Frontal cortex (tissue), 4 donors: ENCODE results near the gene PLCB4. TPM values are rescaled to one million over a fixed set of nuclear protein-coding genes. Genes with fewer than 3 reads are reported as not detected.

Source experiments
- DNase-seq, 2 donors: peaks; one replicate each; pipeline ENCODE4 v3.0.0; 2012; ENCODE audit warnings: low spot score in 2 of 2
- FAIRE-seq: peaks from 2 replicates; lab custom pipeline; 2012; peaks lifted over from hg19 to GRCh38; lab: Jason Lieb, UNC
- total RNA-seq: library from RNA; depleted of rRNA; stranded (reverse); fragments of >200 nt; gene quantifications from one replicate; pipeline ENCODE4 v1.2.3, GENCODE V29; 2014
- donor health status: control.
- donor health status: control.
- donor health status: control.

The PLCB4 gene
- total RNA-seq, 1 donor from 2014 or later = 11.8 TPM

DNA sequence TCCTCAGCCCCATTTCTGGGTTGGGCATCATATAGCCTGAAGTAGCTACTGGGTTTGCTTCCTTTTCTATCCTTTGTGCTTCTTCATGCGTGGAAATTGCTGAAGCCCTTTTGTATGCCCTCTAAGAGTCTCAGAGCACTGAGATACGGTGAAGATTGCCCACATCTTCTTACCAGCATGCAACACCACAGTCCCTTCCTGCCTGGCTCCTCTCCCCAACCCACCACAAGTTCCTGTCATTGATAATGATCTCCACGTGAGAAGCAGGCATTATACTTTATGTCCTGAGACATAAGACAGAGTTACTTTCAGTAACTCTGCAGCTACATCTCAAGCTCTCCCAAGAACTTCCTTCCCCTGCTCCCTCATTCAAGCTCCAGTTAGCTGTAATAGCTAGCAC, 15.8 kb upstream of the PLCB4 start:
- FAIRE-seq (no peak), DNase-seq (no peak)

DNA sequence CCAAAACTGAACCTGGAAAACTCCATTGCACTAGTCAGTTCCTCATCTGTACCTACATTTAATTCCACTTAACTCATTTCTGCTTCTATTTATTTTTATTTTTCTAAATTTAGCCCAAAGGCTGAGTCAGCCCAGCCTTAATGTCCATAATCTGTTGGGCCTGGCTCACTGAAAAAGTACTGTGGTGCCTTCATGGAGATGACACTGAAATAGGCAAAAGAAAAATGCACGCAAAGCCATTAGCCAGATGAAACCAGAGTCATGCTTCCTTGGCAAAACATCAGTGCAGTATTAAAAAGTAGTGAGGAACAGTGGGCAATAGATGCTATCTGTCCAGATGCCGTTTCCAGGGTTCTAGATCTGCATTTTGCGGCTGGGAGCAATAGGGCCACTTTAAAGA, 14.7 kb upstream of the PLCB4 start:
- FAIRE-seq = no peak
- DNase-seq = no peak

DNA sequence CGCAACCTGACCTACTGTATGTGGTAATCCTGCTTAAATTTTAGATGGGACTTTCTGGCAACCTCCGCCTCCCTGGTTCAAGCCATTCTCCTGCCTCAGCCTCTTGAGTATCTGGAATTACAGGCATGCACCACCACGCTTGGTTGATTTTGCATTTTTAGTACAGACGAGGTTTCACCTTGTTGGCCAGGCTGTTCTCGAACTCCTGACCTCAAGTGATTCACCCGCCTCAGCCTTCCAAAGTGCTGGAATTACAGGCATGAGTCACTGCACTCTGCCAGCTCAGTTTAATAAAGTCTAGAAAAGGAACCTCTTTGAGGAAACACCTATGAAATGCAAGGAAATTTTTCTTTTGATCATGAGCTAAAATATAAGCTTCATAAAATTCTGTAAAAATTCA, 9.0 kb upstream of the PLCB4 start:
- FAIRE-seq (no peak), DNase-seq (no peak)

DNA sequence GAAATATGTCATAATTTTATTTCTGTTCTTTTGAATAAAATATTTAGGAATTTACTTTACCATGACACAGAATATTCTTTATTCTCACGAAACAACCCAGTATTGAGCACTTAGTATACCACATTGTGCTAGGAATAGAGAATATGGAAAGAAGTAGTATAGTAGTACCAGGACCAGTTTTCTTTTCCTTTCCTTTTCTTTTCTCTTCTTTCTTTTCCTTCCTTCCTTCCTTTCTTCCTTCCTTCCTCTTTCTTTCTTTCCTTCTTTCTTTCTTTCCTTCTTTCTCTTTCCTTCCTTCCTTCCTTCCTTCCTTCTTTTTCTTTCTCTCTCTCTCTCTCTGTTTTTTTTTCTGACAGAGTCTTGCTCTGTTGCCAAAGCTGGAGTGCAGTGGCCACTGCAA, 7.5 kb upstream of the PLCB4 start:
- no peak for FAIRE-seq

DNA sequence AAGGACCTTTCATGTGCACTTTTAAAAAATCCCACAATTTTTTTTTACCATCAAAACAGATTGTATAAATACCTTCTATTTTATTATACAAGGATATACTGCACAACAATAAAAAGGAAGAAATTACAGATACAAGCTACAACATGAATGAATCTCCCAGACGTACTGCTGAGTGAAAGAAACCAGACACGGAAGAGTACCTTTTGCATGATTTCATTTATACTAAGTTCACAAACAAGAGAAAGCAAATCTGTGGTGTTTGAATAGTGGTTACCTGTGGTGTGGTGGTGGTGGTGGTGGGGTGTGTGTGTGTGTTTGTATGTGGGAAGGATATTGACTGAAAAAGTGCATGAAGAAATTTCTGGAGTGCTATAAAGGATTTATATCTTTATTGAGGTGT, 6.8 kb upstream of the PLCB4 start:
- no peak for FAIRE-seq
- DNase-seq = no peak

More for the DNA sequence above, 7.5 kb upstream of the PLCB4 start:
- DNase-seq = no peak

DNA sequence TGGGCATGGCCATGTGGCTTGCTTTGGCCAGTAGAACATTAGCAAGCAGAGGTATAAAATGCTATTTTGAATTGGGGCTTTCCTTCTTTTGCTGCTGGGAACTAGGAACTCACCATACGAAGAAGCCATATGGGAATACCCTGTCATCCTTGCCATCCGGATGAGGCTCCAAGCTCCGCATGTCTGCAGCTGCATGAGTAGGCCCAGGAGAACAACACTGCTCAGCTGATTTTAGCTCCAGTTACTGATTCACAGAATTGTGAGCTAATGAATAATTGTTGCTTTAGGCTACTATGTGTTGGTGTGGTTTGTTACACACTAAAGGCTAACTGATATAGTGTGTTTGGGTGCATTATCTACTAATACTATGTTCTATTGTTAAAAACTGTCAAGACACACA, 2.7 kb upstream of the PLCB4 start:
- DNase-seq = no peak
- FAIRE-seq = no peak

DNA sequence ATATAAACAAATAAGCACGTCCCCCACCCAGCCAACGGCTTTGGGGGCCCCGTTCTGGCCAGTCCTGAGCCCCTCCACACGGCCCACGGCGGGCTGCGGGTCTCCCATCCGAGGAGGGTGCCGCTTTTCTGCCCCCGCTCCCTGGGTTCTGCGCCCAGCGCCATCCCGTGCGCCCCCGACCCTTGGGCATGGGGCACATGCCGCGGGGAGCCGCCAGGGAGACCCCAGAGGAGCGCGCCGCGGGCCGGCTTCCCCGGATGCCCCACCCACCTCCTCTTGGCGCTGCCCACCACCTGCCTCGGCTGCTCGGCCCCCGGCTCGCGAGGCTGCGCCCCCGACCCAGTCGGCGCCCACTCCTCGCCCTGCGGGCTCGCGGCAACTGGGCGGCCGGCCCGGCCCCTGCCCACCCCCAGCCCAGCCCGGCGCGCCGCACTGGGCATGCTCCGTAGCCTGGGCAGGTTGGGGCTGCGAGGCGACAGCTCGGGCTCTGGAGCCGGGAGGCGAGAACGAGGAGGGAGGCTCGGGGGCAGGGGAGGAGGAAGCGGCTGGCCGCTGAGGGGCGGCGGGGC, 570 bp upstream of the PLCB4 start:
- DNase-seq (peak; percentile 46 to 64), FAIRE-seq (no peak)

DNA sequence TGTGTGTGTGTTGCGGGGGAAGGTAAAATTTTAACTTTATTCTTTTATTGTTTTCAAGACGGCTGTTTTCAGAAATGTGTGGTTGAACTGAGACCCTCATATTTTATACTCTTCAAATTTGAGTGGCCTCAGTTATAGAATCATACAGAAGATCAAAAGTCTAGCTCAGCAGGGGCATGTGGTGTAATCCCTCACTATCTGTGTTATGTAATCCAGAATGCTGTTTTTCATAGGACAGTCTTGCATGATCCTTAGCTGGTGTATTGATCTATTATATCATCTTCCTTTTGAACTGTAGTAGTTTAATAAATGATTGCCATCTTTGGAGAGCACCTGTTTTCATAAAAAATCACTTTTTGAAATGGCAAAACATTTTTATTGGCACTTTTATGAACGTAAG, 1.4 kb downstream of the PLCB4 start:
- FAIRE-seq = no peak

DNA sequence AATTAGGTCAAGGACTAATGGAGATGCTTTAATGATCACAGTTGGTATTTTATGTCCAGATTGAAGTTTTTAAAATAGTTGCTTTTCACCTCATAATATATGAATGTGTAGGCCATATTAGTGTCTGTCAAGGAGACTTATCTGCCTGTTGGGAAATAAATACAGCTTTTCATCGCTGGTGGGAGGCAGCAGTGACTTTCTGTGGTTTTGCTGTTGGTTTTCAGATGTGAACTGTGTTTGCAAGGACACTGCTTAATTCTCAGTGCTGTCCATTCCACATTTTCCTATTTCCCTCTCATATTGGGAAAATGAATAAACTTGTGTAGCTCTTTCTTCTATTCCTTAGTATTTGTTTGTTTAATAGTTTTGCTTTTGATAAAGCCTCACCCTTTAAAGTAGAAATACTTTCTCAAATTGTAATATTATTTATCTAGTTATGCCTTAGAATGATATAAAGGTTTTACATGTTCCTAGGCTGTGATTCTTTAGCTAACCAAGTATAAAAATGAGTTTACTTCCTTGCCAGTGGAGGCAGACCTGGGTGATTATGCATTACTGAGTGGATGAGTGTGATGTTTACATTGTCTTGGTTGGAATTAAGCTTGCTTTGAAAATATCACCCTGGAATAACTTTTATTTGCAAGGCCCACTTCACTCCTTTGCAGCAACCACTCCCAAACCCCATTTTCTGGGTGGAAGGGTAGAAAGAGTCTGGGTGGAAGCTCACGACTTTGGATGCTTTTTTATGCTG, 3.3 kb downstream of the PLCB4 start:
- FAIRE-seq (no peak), DNase-seq (no peak)

More for the DNA sequence above, 1.4 kb downstream of the PLCB4 start:
- DNase-seq = no peak

DNA sequence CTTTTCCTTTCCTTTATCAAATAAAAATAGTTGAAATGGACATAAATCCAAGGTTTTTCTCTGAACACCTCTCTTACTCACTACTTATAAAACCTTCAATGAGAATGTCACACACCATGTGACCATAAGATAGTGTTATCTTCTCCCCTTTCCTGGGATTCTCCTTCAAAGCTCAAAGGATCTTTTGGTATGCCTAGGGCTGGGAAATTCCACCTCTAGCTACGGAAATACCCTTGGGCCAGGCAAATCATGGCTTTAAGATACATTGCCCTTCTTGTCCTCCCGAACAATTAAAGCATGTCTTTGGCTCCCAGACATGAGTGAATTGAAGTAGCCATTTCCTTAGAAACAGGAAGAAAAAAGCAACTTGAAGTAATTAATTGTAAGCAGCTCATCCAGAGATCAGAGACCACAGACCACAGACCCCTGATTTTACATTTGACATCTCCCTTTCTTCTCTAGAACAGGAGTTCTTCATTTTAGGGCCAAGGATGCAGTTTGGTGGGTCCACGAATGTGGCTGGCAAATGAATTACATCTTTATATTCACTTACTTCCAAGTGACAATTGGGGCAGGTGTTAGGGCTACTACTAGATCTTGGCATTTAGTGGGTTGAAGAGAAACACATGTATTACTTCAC, 4.1 kb downstream of the PLCB4 start:
- FAIRE-seq (no peak), DNase-seq (no peak)

DNA sequence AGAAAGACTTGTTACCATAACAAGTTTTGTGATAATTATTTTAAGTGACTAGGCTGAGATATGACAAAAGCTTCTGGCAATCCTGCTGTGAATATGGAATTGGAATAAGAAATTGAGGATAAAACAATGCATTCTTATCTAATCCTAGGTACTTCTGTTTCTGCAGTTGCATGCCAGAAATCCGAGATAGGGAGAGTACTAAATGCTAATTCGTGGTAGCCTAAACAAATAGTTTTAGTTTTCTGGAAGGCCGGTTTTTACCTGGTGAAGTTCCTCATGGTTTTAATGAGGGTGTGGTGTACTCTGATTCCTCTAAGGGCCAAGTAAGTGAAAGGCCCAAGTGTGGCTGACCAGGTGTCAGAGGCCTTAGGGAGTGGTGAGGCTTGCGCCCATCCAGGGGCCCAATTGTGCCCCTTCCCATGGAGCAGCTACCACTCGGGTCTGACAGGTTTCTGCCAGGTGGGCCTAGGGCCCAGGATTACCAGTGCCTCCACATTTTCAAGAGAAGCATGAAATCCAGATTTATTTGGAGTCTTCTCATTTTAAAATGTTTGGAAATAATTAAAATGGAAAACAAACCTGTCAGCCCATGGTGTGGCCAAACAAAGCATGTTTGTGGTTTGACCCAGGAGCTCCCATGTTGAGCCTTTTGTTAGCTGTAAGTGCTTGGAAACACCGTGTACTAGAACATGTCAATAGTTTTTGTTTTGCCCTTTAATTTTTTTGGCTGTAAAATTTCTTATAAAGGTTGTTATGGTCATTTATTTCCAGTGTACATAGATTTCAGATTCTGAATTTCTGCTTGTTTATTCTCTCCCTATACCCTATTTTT, 6.6 kb downstream of the PLCB4 start:
- no peak for FAIRE-seq

DNA sequence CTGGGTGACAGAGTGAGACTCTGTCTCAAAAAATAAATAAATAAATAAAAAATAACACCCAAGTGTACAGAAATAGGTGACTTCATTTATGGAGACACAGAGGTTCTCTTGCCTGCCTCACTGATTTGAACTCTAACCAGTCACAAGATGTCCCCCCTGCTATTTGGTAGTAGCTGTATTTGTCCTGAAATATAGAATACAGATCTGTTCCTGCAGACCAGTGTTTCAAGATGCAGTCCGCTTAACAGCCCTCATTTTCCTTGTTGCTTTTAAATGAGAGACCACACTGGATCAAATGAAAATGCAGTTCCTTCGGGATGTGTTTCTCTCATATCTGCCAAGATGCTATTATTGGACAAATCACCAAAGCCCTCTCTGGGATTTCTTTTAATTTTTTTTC, 7.6 kb downstream of the PLCB4 start:
- FAIRE-seq = no peak
- DNase-seq = no peak

More for the DNA sequence above, 6.6 kb downstream of the PLCB4 start:
- DNase-seq = no peak

DNA sequence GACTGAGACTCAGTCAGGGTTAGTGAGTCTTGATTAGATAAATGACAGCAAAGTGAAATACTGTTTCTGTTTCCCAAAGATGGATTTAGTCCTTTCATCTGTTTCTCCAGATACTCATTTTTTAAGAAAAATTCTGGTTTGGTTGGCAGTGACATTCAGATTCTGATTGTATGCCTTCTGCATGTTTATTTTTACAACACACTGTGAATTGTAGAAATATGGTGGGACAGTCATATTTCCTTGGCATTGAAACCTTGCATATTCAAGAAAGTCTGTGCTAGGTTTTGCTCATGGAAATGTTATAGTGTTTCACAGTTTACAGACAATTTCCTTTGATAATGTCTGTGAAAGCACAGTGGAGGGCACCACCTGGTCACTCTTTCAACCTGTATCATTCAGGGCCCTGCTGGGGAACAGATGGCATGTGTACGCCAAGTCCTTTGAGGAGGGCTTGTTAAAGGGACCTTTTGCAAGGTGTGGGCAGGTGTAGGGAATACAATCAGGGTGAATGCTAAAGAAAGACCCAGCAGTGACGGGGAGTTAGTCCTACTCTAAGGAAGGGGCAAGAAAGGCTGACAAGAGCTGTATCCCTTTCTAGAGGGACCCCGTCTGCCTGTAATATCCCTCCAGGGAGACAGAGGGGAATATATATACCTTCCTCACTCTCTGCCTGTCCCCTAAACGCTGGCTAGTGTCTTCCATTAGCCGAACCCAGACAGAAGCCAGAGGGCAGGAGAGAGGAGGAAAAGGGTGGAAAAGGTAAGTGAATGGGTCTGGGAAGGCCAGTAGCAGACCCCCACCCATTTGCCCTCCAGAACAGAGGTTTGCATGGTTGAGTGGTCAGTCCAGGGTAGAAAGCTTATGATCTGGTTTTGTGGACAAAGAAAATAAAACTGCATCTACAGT, 10.2 kb downstream of the PLCB4 start:
- FAIRE-seq (no peak), DNase-seq (no peak)

DNA sequence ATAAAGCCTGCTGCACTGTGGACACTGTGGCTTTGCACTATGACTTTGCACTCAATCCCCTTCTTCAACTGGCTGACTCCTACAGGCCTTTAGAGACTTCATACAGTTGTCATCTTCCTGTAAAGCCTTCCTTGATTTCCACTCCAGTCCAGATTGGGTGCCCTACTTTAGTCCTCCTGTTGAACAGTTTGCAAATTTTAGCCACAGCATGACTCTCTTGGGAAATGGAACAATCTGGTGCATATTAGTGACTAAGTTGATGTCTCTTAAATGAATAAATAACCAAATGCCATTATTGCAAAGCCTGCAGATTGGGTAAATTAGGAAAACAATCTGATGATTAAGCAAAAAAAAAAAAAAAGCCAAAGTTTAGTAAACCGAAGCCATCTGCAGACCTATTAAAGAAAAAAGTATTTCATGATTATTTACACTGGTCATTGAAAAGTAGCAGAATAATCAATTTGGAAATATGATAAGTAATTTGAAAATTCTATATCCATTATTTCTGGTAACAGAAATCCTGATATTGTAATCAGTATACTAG, 12.6 kb downstream of the PLCB4 start:
- DNase-seq (no peak), FAIRE-seq (no peak)

DNA sequence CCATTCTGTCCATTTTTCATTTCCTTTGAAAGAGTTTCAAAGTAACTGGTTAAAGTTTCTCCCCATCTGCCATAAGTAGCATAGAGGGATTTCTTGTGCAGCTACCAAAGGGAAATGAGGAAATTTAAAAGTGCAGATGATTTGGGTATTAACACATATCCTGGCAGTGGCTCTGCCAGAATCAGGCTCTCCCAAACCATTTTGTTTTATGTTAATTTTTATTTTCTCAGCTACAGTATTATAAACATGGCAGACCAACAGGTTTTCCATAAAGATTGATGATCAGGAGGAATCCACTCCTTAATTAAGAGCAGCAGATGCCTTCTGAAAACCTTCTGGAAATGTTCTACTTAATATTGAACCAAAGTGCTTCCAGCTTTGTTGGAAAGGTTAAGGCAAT, 13.9 kb downstream of the PLCB4 start:
- no peak for FAIRE-seq
- no peak for DNase-seq

DNA sequence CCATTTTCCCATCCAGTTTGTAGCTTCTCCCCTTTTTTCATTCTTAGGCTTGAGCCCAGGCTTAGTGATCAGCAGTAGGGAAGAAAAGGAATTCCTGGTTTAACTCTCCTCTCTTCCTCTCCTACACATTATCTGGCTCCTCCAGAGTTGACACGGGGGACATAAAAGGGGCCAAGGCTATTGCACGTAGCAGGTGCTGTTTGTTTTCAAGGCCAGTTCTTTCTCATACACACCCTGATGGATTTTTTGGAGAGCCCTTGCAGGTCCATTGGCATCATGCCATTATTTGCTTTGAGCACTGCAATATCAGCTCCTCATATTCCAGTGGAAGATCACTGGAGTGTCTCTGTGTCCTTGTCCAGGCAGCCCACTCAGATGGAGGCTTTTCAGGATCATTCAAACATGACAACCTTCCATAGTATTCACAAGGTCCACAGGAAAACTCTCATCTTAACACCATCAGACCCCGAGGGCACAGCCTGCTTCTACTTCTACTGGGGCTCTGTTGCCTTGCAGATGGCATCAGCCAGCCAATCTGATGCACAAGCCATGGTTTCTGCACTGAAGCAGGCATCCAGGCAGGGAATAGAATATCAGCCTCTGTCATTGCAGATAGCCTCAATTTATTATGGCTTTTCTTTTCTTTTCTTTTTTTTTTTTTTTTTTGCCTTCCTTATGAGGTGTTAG, 18.8 kb downstream of the PLCB4 start:
- no peak for FAIRE-seq

DNA sequence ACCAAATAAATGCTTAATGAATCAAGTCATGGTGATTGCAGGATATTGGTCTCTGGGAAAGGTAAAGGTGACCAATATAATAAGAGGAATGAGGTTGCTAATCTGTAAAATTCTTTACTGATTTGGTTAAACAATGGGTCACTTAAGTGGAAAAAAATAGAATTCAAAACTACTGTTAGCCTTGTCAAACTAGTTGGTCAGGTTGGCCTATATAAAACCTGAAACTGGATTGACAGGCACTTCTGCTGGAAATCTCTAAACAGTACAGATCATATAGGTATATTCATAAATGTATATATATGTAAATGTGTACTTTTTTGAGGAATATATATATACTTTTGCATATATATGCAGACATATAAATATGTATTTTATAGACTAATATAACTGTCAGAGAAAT, 19.7 kb downstream of the PLCB4 start:
- DNase-seq (no peak), FAIRE-seq (peak; percentile 10)

More for the DNA sequence above, 18.8 kb downstream of the PLCB4 start:
- DNase-seq = no peak

DNA sequence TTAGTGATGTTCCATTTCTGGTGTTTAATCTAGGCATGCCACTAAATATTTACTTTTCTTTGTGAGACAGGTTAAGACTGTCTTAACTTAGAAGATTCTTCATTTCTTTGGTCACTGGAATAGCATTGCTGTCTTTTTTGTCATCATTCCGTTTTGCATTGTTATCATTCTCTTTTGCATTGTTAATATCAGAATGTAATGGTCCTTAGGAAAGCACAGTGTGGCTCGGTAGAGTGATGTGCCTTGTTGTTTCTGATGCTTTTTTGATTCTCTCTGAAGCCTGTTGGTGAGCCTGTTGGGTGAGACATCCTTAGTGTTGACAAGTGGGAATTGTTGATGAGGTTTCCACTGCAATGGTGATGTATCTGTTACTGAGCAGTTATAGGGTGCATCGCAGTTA, 23.2 kb downstream of the PLCB4 start:
- FAIRE-seq (no peak), DNase-seq (no peak)

DNA sequence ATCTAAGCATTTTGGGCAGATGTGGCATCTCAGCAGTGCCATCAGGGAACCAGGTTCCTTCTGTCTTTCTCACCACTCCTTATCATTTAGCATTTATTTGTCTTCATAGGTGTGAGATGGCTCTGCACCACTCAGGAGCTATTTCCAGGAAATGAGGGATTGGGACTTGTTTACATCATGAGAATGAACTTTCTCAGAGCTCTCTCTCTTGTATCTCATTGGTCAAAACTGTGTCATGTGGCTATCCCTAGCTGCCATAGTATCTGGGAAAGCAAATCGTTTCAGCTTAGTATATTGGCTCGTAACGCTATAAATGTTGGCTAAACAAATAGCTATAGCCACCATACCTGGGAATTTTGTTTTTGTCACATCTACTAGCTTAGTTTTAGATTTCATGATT, 23.8 kb downstream of the PLCB4 start:
- DNase-seq = no peak
- FAIRE-seq = no peak
